GM19240 (cell line): ENCODE results near the gene UGT1A10.
"Not testable (repeated sequence)": the region's sequence is repeated elsewhere in the genome, so short reads cannot be mapped to it uniquely, and the experiment has no call there.

Experiments
- DNase-seq: peaks from one replicate; pipeline ENCODE4 v3.0.0; 2011; ENCODE audit warnings: low spot score; ENCODE audit not compliant: insufficient read length

Gene UGT1A10

GRCh38 chr2:233736868-233737653 is 100.8 kb downstream of the UGT1A10 start:
- DNase-seq, result not testable (repeated sequence)

DNA sequence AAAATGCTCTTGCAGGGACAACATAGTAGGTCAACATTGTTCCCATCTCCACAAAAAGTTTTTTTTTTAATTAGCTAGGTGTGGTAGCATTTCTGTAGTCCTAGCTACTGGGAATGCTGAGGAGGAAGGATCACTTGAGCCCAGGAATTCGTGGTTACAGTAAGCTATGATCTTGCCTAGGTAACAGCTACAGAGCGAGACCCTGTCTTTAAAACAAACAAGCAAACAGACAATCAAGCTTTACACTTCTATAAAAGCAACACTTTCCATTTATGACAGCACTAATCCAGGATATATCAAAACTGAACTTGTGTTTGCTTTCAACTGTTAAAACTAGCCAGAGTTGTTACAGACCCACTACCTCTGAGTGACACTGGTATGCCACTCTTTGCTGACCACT is 104.6 kb downstream of the UGT1A10 start:
- no peak for DNase-seq

- DNase-seq, result no peak
Observed at GRCh38 chr2:233743464-233744259, 107.4 kb downstream of the UGT1A10 start.

- DNase-seq, result no peak
Observed at GRCh38 chr2:233745073-233745755, 109.0 kb downstream of the UGT1A10 start.

DNA sequence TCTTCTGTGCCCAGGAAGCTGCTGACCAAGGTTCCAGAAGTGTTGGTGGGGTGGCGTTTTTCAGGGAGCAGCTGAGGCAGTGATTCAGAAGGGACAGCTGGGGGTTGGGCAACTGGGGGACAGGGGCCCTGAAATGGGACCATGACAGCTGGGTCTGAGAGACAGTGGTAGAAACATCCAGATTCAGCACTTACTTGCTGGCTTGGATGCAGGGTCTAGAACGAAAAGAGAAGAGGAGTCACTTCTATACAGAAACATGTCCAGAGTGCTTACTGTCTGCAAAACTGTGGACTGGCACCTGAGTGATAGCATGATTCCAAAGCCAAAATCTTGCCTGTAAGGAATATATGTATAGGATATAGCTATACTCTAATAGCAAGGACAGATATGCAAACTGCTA is 109.6 kb downstream of the UGT1A10 start:
- DNase-seq, result not testable (repeated sequence)

- DNase-seq, result no peak
Observed at GRCh38 chr2:233746475-233747282, 110.4 kb downstream of the UGT1A10 start.

DNA sequence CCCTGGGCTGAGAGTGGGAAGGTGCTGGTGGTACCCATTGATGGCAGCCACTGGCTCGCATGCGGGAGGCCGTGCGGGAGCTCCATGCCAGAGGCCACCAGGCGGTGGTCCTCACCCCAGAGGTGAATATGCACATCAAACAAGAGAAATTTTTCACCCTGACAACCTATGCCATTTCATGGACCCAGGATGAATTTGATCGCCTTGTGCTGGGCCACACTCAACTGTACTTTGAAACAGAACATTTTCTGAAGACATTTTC is 111.0 kb downstream of the UGT1A10 start:
- DNase-seq, result no peak

DNA sequence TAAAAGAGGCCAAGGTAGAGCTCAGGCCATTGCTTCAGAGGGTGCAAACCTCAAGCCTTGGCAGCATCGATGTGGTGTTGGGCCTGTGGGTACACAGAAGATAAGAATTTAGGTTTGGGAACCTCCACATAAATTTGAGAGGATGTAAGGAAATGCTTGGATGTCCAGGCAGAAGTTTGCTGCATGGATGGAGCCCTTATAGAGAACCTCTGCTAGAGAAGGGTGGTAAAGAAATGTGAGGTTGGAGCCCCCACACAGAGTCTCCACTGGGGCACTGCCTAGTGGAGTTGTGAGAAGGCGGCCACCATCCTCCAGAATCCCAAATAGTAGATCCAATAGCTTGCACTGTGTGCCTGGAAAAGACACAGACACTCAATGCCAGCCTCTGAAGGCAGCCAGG is 114.4 kb downstream of the UGT1A10 start:
- DNase-seq, result not testable (repeated sequence)

DNA sequence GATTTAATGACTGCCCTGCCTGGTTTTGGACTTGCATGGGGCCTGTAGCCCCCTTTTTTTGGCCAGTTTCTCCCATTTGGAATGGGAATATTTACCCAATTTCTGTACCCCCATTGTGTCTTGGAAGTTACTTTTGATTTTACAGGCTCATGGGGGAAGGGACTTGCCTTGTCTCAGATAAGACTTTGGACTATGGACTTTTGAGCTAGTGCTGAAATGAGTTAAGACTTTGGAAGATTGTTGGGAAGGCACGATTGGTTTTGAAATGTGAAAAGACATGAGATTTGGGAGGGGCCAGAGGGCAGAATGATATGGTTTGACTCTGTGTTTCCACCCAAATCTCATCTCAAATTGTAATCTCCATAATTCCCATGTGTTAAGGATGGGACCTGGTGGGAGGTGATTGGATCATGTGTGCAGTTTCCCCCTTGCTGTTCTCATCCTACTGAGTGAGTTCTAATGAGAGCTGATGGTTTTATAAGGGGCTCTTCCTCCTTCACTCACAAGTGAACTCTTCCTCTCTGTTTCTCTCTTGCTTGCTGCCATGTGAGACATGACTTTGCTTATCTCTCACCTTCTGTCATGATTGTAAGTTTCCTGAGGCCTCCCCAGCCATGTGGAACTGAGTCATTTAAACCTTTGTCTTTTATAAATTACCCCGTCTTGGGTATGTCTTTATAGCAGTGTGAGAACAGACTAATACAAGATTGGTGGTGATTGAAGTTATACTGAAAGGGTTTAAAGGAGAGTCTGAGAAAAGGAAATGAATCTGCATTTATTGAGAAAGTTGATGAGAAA is 115.2 kb downstream of the UGT1A10 start:
- not testable (repeated sequence) for DNase-seq

GRCh38 chr2:233754872-233755611 is 118.8 kb downstream of the UGT1A10 start:
- no peak for DNase-seq

DNA sequence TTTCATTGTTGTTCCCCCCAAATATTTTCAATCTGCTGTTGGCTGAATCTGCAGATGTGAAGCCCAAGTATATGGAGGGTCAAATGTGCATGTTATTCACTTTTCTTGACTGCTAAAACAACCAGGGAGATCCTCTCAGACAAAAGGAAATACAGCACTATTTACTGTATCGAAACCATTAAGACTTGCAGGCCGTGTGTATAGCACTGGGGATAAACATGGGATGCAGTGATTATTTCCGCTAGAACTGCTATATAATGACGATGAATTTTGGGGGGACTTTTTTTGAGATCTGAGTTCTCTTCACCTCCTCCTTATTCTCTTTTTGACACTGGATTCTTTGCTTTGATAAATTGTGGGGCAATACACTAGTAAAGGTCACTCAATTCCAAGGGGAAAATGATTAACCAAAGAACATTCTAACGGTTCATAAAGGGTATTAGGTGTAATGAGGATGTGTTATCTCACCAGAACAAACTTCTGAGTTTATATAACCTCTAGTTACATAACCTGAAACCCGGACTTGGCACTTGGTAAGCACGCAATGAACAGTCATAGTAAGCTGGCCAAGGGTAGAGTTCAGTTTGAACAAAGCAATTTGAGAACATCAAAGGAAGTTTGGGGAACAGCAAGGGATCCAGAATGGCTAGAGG is 120.3 kb downstream of the UGT1A10 start:
- DNase-seq, result no peak

- DNase-seq, result no peak
Observed at GRCh38 chr2:233758141-233758540, 121.9 kb downstream of the UGT1A10 start.

DNA sequence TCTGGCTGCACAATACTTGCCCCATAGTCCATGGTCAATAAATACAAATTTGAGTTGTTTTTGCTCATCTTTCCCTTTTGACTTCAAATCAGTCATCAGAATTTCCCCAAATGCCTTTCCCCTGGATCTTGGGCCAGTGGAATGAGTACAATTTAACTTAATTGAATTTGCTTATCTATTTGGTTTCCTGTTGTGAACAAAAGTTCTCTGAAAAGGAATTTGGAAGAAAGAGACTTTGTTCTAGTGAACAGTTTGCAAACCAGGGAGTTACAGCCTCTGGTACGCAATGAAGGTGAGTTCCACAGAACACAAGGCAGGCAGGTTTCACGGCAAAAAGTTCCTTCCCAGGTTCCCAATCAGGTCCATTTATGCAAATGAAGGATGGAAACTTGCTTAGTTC is 122.6 kb downstream of the UGT1A10 start:
- no peak for DNase-seq

- no peak for DNase-seq
Observed at GRCh38 chr2:233760043-233760442, 123.8 kb downstream of the UGT1A10 start, which contains the start of gene UGT1A1. Gene UGT1A1, plus strand, starts transcription at chr2:233760270. Its CDS starts 18 bp downstream, at chr2:233760288.

- no peak for DNase-seq
Observed at GRCh38 chr2:233761040-233761769, 125.0 kb downstream of the UGT1A10 start.

DNA sequence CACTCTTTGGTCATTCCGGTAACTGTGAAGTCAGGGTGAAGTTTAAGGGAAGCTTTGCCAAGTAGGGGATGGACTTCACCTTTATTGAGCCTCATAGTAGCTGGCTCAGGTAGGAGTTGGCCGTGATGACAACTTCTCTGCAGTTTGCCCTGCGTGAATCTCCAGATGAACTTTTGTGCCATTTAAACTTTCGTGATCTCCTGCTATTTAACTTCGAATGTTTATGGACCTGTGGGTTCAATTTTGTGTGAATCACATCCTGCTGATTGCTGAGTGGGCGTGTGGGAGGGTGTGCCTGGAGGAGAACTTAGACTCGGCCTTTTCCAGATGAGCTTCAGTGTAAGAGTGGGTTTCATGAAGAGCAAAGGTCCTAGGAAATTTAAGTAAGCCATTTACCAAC is 128.0 kb downstream of the UGT1A10 start:
- DNase-seq, result no peak

GRCh38 chr2:233764761-233765160 is 128.5 kb downstream of the UGT1A10 start:
- no peak for DNase-seq

- DNase-seq, result no peak
Observed at GRCh38 chr2:233766416-233766815, 130.2 kb downstream of the UGT1A10 start.

GRCh38 chr2:233768076-233768475 is 131.8 kb downstream of the UGT1A10 start:
- DNase-seq, result no peak
